Measurements from ENCODE around the gene HIBCH.

GRCh38 chr2:190344276-190344827, 24.7 kb upstream of the HIBCH start:
- TF ChIP-seq, protein P1, sequence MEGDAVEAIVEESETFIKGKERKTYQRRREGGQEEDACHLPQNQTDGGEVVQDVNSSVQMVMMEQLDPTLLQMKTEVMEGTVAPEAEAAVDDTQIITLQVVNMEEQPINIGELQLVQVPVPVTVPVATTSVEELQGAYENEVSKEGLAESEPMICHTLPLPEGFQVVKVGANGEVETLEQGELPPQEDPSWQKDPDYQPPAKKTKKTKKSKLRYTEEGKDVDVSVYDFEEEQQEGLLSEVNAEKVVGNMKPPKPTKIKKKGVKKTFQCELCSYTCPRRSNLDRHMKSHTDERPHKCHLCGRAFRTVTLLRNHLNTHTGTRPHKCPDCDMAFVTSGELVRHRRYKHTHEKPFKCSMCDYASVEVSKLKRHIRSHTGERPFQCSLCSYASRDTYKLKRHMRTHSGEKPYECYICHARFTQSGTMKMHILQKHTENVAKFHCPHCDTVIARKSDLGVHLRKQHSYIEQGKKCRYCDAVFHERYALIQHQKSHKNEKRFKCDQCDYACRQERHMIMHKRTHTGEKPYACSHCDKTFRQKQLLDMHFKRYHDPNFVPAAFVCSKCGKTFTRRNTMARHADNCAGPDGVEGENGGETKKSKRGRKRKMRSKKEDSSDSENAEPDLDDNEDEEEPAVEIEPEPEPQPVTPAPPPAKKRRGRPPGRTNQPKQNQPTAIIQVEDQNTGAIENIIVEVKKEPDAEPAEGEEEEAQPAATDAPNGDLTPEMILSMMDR (conservative IDR thresholded peaks at IDR 0.05; ENCODE audit: low read length), result peak; percentile 52
- no peak for TF ChIP-seq EZH2phosphoT487 (IDR thresholded peaks at IDR 0.05; ENCODE audit: borderline replicate concordance, low read depth, low read length)
